Gastroesophageal sphincter (tissue), 4 donors: ENCODE measurements around the gene CFAP100. TPM values are rescaled to one million over a fixed set of nuclear protein-coding genes. Genes with fewer than 3 reads are reported as not detected.

Experiments
- ATAC-seq: fragments of 150-250 bp; one replicate; pipeline ENCODE4 v1.9.1; 2016; ENCODE audit warnings: mild to moderate bottlenecking, moderate library complexity
- H3K27ac ChIP-seq, 4 donors: fragments of 200-600 bp; sonication (generic) in 3 of 4; 1 replicate in 3 of 4; 2 replicates in 1 of 4; pipeline ENCODE4 v1.5.1; 2016 to 2019
- H3K27me3 ChIP-seq: fragments of 200-600 bp; sonication (generic); one replicate; pipeline ENCODE4 v1.5.1; 2019
- H3K36me3 ChIP-seq, 2 donors: fragments of 200-600 bp; sonication (generic); one replicate each; pipeline ENCODE4 v1.5.1; 2019; ENCODE audit warnings: control low read depth in 1 of 2
- H3K4me1 ChIP-seq, 3 donors: fragments of 200-600 bp; sonication (generic); 1 replicate in 2 of 3; 2 replicates in 1 of 3; pipeline ENCODE4 v1.5.1; 2016 to 2019; ENCODE audit warnings: control low read depth in 2 of 3
- H3K4me3 ChIP-seq, 2 donors: fragments of 200-600 bp; sonication (generic); one replicate each; pipeline ENCODE4 v1.5.1; 2019; ENCODE audit warnings: mild to moderate bottlenecking in 1 of 2, moderate library complexity in 1 of 2
- H3K9me3 ChIP-seq, 3 donors: fragments of 200-600 bp; sonication (generic); one replicate each; pipeline ENCODE4 v1.5.1; 2017 to 2019; ENCODE audit warnings: control low read depth in 2 of 3
- EP300 ChIP-seq: sonication (generic); formaldehyde crosslinking; IDR thresholded peaks from one replicate; pipeline ENCODE4 v1.6.1; 2017; ENCODE audit warnings: antibody characterized with exemption, mild to moderate bottlenecking
- POLR2A ChIP-seq, 2 donors: fragments of 450-650 bp; IDR thresholded peaks; one replicate each; pipeline ENCODE4 v1.6.1; 2017; ENCODE audit warnings: antibody characterized with exemption in 2 of 2, mild to moderate bottlenecking in 2 of 2, moderate library complexity in 1 of 2
- POLR2AphosphoS5 ChIP-seq: sonication (generic); formaldehyde crosslinking; IDR thresholded peaks from one replicate; pipeline ENCODE4 v1.6.1; 2017; ENCODE audit warnings: antibody characterized with exemption
- WGBS, 2 donors: methylation state at CpG; one replicate each; pipeline ENCODE4 v1.1.5; 2018; ENCODE audit warnings: low coverage in 1 of 2; 5-methylcytosine and 5-hydroxymethylcytosine counted together
- total RNA-seq, 4 donors: library from RNA; depleted of rRNA; stranded (reverse); fragments of >200 nt; gene quantifications; one replicate each; pipeline ENCODE4 v1.1.0, GENCODE V29; 2016
- TF ChIP-seq, protein P1 (sequence below), 4 experiments: fragments of 200-600 bp in 2 of 4; fragments of 450-650 bp in 2 of 4; sonication (generic) in 1 of 4; IDR thresholded peaks; one replicate each; pipeline ENCODE4 v1.5.1; 2017 to 2019; ENCODE audit warnings: antibody characterized with exemption in 4 of 4, mild to moderate bottlenecking in 2 of 4, moderate library complexity in 2 of 4

The CFAP100 gene
- total RNA-seq, 4 donors from 2014 or later, result not detected

DNA sequence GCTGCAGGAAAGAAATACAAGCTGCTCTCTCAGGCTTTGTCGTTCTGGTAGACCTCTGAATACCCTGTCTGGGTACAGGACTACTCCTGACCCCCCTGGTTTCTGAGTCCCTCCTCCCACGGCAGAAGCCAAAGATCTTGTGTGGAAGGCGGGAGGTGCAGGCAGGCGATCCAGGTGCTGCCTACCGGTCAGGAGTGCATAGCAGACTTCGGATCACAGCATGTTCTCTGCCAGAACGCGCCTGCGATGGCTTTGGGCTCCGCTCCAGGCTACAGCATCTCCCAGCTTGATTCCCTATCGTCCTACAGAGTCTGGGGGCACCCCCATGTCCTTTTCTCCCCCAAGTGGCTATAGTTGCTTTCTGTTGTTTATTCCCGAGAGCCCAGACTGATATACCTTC is 2.5 kb upstream of the CFAP100 start:
- Histone ChIP-seq H3K4me3 (no peak overlapping the region), H3K9me3 (no peaks in the 10 kb centered on the region), H3K36me3 (no peaks in the 10 kb centered on the region), H3K27me3 (peaks cover 6% of the 10 kb centered on the region), H3K27ac (no peak overlapping the region), H3K4me1 (peaks cover 0 to 27% (median 15%) of the 10 kb centered on the region in 3 donors)
- WGBS, 2 donors, result 71 to 89% methylated on average over 3 to 11 of the region's 12 CpGs
- TF ChIP-seq EP300, result no peak
- no peak for ATAC-seq

DNA sequence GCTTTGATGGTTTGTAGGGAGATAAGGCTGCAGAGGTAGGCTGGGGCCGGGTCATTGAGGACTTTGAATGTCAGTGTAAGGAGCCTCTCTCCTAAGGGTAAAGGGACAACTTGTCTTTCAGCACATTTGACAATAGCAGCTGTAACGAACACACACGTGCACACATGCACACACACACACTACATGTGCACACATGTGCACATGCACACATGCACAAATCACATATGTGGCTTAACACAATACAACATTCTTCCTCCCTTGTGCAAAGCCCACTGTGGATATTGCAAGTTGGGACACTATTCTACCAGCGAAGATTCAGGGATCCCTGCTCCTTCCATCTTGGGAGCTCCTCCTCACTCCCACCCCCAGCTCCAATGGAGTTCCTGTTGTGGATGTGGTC is 1.1 kb upstream of the CFAP100 start:
- TF ChIP-seq POLR2AphosphoS5 (no peak), EP300 (no peak)
- peaks cover 6% of the 10 kb centered on the region for H3K27me3 ChIP-seq
- no peak for ATAC-seq
- no peak overlapping the region for H3K4me3 ChIP-seq
- no peaks in the 10 kb centered on the region for H3K9me3 ChIP-seq
- WGBS, 2 donors, result 64 to 86% methylated on average over 3 to 4 of the region's 4 CpGs
- peaks cover 0 to 24% (median 13%) of the 10 kb centered on the region in 3 donors for H3K4me1 ChIP-seq
- H3K27ac ChIP-seq, result no peak overlapping the region
- H3K36me3 ChIP-seq, result no peaks in the 10 kb centered on the region

DNA sequence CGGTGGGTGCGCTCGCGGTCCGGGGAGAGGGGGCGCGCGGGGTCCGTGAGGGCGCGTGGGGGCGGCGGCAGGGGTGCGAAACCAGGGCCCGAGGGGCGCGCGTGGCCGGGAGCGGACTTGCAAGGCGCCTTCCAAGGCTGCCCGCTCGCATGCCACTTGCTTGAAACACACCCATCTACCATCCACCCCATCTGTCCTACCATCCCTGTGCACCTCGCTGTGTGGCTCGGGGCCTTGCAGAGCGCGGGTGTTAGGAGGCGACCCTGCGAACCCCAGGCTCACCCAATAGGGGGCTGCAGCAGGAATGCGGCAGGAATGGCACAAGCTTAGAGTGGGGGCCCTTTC is 240 bp downstream of the CFAP100 start:
- Histone ChIP-seq H3K27ac (peak overlapping the region in 1 of 4 donors; percentile 54), H3K4me1 (peaks cover 0 to 12% (median 8%) of the 10 kb centered on the region in 3 donors), H3K9me3 (no peaks in the 10 kb centered on the region), H3K4me3 (peak overlapping the region; percentile 8 to 44), H3K36me3 (no peaks in the 10 kb centered on the region), H3K27me3 (peaks cover 6% of the 10 kb centered on the region)
- WGBS, 2 donors, result 60% methylated on average over 1 of the region's 30 CpGs; no CpG with 5 or more reads in 1 of the 2 donors
- ATAC-seq, result no peak
- TF ChIP-seq, protein P1, sequence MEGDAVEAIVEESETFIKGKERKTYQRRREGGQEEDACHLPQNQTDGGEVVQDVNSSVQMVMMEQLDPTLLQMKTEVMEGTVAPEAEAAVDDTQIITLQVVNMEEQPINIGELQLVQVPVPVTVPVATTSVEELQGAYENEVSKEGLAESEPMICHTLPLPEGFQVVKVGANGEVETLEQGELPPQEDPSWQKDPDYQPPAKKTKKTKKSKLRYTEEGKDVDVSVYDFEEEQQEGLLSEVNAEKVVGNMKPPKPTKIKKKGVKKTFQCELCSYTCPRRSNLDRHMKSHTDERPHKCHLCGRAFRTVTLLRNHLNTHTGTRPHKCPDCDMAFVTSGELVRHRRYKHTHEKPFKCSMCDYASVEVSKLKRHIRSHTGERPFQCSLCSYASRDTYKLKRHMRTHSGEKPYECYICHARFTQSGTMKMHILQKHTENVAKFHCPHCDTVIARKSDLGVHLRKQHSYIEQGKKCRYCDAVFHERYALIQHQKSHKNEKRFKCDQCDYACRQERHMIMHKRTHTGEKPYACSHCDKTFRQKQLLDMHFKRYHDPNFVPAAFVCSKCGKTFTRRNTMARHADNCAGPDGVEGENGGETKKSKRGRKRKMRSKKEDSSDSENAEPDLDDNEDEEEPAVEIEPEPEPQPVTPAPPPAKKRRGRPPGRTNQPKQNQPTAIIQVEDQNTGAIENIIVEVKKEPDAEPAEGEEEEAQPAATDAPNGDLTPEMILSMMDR (IDR thresholded peaks at IDR 0.05), result no peak
- no peak for TF ChIP-seq EP300
- TF ChIP-seq POLR2A (IDR thresholded peaks at IDR 0.05), result no peak
- no peak for TF ChIP-seq POLR2AphosphoS5

DNA sequence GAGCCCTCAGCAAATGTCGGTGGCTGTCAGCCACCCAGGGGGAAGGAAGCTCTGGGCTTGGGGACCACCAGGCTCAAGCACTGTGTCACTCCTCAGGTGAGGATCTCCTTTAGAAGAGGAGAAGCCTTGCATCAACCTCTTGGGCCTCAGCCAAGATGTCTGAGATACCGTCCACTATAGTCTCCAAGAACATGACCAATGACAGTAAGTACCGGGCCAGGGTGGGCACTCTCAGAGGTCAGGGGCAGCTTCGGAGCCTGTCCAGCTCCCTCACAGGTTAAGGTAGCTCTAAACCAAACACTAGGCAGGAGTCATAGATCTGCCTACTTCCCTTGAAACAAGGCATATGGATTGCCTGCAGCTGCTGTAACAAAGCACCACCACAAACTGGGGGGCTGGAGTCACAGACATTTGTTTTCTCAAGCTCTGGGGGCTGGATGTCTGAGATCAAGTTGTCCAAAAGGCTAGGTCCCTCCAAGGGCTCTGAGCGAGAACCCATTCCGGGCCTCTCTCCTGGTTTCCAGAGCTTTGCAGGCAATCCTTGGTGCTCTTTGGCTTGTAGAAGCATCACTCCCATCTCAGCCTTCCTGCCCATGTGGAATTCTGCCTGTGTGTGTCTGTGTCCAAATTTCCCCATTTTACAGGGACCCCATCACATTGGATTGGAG is 1.3 kb downstream of the CFAP100 start:
- Histone ChIP-seq H3K27me3 (peaks cover 6% of the 10 kb centered on the region), H3K36me3 (no peaks in the 10 kb centered on the region), H3K9me3 (no peaks in the 10 kb centered on the region), H3K27ac (no peak overlapping the region), H3K4me3 (no peak overlapping the region), H3K4me1 (peaks cover 0 to 12% (median 8%) of the 10 kb centered on the region in 3 donors)
- TF ChIP-seq, protein P1 (IDR thresholded peaks at IDR 0.05), result no peak
- no peak for TF ChIP-seq EP300
- TF ChIP-seq POLR2A (IDR thresholded peaks at IDR 0.05), result no peak
- TF ChIP-seq POLR2AphosphoS5, result no peak
- 83 to 86% methylated on average over 1 of the region's 6 CpGs for WGBS, 2 donors
- no peak for ATAC-seq

DNA sequence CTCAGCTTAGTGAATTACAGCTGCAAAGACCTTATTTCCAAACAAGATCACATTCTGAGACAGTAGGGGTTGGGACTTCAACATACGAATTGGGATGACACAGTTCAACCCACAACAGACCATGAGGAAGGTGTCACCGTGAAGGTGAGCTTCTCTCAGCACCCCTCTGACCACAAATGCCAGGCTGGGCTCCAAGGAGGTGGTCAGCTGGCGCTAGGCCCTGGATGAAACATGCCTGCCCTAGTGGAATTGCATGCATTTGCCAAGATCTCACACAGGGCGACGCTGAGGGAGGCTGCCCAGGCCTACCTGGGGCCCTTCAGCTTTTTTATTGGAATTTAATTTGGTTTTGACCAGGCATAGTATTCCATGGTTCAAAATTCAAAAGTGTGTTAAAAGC is 1.8 kb downstream of the CFAP100 start:
- Histone ChIP-seq H3K27ac (no peak overlapping the region), H3K9me3 (no peaks in the 10 kb centered on the region), H3K4me1 (peaks cover 0 to 12% (median 8%) of the 10 kb centered on the region in 3 donors), H3K27me3 (peaks cover 6% of the 10 kb centered on the region), H3K36me3 (no peaks in the 10 kb centered on the region), H3K4me3 (no peak overlapping the region)
- TF ChIP-seq, protein P1 (IDR thresholded peaks at IDR 0.05), result no peak
- TF ChIP-seq POLR2AphosphoS5 (no peak), POLR2A (IDR thresholded peaks at IDR 0.05) (no peak), EP300 (no peak)
- 89 to 100% methylated on average over 3 to 5 of the region's 5 CpGs for WGBS, 2 donors
- no peak for ATAC-seq
